Choroid plexus epithelial cell (primary cell): ENCODE results near the gene TMEM171.
A peak's percentile ranks its signal among the peaks of the same experiment; 100 is the strongest.

ENCODE experiments used
- DNase-seq: peaks from one replicate; pipeline ENCODE4 v3.0.0-alpha.2; 2010; ENCODE audit warnings: low read depth
- H3K4me3 ChIP-seq: 2 replicates; pipeline ENCODE4 v1.5.1; 2011; ENCODE audit warnings: low read depth, mild to moderate bottlenecking, control low read depth, low read length, moderate library complexity
- CTCF ChIP-seq: conservative IDR thresholded peaks from 2 replicates; pipeline ENCODE4 v1.5.1; 2011; ENCODE audit warnings: low read depth, mild to moderate bottlenecking, control low read depth, inconsistent platforms, low read length, moderate library complexity

The TMEM171 gene

DNA sequence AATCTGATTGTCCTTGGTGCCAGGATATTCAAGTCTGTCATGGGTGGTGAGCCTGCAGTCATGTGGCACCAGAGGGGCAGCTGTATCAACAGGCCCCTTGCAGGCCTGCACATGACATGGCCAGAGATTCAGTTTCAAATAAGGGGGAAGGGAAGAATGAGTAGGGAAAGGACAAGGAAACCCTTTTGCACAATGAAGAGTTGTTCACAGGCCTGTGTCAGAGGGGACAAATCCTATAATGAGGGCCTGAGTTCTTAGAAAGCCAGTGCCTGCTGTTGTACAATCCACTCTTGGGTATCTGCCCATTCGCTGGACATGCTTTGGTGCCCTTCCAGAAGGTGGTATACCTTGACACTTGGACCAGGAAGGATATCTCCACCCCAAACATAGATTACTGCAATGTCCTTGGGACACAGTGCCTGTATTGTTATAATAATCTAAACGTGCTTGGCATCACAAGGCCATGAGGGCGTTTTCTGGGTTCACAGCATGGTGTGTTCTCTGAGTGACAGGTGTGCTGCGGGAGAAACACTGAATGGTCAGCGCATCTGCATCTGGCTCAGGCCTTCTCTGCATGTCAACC, 1.9 kb upstream of the TMEM171 start:
- H3K4me3 ChIP-seq: no peak overlapping the region

GRCh38 chr5:73119451-73120157, 771 bp upstream of the TMEM171 start:
- peak overlapping the region; percentile 63 for H3K4me3 ChIP-seq
- DNase-seq: peak; percentile 29
- TF ChIP-seq CTCF: no peak

More for the DNA sequence above, 1.9 kb upstream of the TMEM171 start:
- no peak for TF ChIP-seq CTCF
- no peak for DNase-seq

GRCh38 chr5:73121119-73121463, 716 bp downstream of the TMEM171 start:
- peak; percentile 32 for DNase-seq
- peak overlapping the region; percentile 63 for H3K4me3 ChIP-seq
- TF ChIP-seq CTCF: no peak

DNA sequence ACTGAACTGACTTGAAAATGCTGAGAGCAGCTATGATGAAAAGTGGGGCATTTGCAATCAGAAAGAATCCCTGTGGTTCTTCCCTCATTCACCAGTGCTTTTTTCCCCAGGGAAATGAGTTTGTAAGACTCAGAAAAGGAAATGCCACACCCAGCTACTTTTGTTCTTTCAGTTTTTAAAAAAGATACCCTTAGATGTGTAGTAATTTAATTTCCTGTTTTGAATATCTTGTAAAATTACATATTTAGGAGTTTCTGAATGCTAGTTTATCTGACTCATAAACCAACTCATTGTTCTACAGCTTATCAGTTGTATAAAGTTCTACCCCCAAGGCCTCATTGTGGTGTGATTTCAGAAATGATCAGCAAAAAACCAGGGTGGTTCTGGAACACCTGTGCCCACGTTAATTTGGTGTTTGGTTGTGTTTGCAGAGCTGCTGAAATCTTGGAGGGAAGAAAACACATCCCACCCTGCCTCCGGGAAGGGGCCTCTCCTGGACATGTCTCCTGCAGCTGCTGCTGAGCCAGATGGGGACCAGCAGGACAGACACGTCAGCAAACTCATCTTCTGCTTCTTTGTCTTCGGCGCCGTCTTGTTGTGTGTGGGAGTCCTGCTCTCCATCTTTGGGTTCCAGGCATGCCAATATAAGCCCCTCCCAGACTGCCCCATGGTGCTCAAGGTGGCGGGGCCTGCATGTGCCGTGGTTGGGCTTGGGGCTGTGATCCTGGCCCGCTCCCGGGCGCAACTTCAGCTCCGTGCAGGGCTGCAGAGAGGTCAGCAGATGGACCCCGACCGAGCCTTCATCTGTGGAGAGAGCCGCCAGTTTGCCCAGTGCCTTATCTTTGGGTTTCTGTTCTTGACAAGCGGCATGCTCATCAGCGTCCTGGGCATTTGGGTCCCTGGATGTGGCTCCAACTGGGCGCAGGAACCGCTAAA, 2.8 kb downstream of the TMEM171 start:
- TF ChIP-seq CTCF: no peak
- no peak overlapping the region for H3K4me3 ChIP-seq
- DNase-seq: peak; percentile 79

DNA sequence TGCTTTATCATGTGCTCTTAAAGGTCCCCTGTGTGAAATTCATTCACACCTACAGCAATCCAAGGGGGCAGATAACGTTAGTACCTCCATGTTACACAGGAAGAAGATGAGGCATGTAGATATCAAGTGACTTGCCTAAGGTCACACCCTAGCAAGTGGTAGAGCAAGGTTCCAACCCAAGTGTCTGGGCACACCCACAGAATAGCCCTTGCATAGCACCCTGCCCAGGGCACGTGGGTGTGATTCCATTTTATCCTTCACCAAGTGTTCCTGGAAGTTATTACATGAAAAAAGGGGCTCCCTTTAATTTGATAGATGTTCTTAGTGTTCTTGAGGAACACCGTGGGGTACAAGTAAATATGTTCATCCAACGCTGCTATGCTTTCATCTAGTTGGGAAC, 4.9 kb downstream of the TMEM171 start:
- no peak for TF ChIP-seq CTCF
- H3K4me3 ChIP-seq: no peak overlapping the region
- no peak for DNase-seq

GRCh38 chr5:73126381-73126780, 6.0 kb downstream of the TMEM171 start:
- H3K4me3 ChIP-seq: no peak overlapping the region
- TF ChIP-seq CTCF: no peak
- no peak for DNase-seq
